ENCODE data around the gene YBEY.

The YBEY gene

DNA sequence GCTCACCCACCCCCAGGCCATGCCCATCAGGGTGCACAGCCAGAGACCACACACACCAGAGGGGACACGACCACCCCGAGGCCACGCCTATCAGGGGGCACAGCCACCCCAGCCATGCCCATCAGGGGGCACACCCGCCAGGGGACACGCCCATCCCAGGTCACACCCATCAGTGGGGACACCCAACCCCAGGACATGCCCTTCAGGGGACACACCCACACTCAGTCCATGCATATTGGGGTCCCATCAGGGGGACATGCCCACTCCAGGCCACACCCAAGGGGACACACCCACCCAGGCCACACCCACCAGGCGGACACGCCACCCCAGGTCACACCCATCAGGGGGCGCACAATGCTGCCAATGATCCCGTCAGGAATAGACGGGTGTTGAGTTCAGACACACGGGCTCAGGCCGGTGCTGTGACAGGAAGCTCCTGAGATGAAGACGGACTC, 21.4 kb upstream of the YBEY start:
- DNase-seq (ENCODE audit: low read depth) = no peak

DNA sequence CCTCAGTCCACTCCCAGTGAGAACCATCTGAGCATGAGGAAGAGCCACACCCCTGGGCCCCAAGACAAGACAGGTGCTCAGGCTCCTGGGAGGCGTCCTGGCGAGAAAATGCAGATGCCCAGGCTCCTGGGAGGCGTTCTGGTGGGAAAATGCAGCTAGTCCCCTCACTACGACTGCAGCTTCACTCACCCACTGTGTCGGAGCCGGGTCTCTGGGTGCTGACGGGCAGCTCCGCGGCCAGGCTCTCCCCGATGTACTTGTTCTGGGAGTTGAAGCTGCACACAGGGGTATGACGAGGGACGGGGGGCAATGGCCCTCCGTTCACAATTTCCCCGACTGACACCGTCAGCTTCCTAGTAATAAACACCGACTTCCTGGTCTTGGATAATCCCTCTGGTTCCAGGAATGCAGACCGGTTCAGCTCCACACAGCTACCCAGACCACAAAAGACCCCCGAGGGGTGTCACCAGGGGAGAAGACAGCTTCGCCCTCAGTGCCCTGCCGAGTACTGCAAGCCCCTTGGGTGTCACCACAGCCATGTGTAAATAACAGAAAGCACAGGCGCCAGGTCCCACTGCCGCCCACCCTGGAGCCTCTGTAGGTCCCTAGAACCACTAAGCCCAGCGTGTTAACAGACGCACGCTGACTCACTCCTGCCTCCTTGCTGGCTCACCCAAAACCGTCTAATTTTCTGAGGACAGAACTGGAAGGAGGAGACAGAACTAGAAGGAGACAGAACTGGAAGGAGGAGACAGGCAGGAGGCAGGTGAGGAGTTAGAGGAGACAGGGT, 20.2 kb upstream of the YBEY start:
- DNase-seq (ENCODE audit: low read depth) = no peak

DNA sequence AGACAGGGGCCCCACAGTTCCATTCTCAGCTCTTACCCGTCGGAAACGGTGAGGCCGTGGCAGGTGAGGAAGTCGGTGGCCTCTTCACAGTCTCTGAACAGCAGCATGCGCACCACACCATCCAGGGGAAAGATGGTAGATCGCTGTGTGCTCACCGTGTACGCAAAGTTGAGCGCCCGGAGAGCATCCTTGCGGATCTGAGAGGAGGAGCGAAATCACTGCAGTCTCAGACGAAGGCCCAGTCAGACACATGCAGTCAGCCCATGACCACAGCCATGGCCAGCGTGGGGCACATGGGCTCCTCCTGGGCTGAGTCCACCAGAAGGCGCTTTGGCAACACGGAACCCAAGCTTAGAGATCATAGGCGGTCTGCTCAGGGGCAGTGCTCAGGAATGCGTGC, 19.2 kb upstream of the YBEY start:
- no peak for DNase-seq (ENCODE audit: low read depth)

DNA sequence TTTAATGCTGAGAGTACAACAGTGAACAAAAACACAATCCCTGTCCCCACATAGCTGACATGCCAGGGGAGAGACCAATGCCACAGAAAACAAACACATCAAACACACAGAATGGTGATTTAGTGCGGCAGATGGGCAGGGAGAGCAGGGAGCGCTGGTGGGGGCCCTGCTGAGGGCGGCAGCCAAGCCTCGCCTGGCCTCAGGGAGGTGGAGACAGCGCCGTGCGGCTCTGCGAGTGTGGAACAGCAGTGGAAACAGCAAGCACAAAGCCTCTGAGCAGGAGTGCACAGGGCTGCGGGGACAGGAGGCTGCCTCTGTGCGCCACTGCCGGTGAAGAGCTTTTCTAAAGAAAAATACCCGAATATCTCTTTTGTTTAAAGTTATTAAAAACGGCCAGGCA, 17.8 kb upstream of the YBEY start:
- no peak for DNase-seq (ENCODE audit: low read depth)

GRCh38 chr21:46269466-46269865, 16.7 kb upstream of the YBEY start:
- no peak for DNase-seq (ENCODE audit: low read depth)

GRCh38 chr21:46273341-46273740, 12.8 kb upstream of the YBEY start:
- no peak for DNase-seq (ENCODE audit: low read depth)

DNA sequence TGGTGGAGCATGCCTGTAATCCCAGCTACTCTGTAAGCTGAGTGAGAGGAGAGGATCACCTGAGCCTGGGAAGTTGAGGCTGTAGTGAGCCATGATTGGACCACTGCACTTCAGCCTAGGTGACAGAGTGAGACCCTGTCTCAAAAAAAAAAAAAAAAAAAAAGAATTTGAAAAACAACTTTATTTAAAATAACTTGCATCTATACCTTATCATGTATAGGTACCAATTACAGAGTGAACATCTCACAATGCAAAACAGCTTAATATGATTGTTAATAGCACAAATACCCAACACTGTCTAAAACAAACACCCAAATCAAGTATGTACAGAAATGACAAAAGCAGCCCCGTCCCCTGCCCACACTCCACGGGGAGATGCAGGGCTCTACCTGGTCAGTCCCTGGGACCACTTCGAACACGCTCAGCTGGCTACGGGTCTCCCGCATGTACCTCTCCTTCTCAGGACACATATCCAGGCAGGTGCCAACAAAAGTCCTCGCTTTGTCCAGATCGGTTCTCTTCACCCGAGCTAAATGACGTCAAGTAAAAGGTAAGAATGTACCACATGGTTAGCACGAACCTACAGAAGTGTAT, 11.2 kb upstream of the YBEY start:
- no peak for DNase-seq (ENCODE audit: low read depth)

GRCh38 chr21:46284077-46284644, 2.0 kb upstream of the YBEY start:
- no peak for DNase-seq (ENCODE audit: low read depth)

DNA sequence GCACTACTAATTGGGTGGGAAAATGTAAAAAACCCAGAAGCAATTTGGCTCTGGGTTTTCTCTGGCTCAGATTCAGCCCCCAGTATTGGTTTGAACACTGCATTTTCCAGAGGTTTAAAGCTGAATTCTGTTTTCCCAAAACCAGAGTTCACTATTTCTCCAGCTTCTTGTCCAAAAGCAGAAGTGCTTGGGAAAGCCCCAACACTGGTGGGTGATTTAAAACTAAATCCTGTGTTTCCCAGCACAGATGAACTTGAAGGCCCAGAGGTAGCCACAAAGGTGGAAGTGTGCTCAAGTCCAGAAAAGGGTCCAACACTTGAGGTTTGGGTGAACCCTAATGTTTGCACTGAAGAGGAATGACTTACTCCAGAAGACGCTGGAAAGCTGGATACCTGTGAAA, 1.4 kb upstream of the YBEY start:
- no peak for DNase-seq (ENCODE audit: low read depth)

DNA sequence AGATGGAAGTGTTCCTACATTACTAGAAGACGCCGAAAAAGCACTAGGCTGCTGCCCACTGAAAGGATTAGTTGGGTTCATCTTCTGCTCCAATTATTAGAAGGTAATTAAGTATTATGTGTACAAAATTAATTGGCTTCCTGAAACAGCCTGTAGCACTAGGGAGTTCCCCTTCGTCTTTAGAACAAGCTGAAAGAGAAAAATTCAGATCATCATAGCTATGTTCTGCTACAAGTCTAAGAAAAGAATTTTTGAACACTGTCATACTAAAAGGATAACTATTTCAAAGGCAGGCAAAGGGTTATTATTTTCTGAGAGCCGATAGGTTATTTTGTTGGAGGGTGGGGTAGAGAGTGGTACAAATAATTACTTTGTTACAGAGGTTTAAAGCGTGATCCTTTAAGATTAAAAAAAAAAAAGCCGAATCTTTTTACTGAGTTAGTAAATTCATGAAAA, 908 bp upstream of the YBEY start, which contains the start of gene MCM3AP:
MCM3AP (minus strand) TSS at position 406 of the 456 bp plus-strand sequence; CDS start at position 81, 325 bp downstream.
- no peak for DNase-seq (ENCODE audit: low read depth)

DNA sequence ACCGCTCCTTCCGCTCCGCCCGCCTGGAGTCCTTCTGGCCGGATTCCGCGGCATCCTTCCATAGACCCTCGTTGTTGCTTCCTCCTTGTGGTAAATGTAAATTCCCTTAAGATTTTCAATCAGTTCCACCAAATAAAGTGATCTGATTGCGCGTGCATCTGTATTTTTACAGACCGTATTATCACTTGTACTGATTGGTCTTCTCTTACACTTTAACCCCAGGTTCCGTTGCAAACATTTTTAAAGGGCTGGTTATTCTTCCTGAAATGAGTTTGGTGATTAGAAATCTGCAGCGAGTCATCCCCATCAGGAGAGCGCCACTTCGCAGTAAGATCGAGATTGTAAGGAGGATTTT, 483 bp downstream of the YBEY start:
- DNase-seq (ENCODE audit: low read depth) = no peak

GRCh38 chr21:46287541-46287940, 1.4 kb downstream of the YBEY start:
- no peak for DNase-seq (ENCODE audit: low read depth)

DNA sequence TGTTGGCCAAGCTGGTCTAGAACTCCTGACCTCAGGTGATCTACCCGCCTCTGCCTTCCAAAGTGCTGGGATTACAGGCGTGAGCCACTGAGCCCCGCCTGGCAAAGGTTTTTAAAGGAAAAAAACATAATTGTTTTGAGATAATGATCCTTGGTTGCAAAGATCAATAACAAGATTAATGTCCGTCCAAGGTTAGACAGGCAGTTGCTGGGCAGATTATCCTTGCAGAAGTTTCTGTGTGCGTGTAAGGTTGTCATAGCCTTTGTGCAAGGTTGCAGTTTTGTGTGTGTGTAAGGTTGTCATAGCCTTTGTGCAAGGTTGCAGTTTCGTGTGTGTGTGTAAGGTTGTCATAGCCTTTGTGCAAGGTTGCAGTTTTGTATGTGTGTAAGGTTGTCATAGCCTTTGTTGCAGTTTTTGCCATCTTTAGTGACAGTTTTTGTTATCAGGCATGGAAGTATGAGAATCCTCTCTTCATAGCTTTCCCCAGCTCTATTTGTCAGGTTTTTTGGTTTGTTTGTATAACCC, 3.6 kb downstream of the YBEY start:
- DNase-seq (ENCODE audit: low read depth) = no peak

DNA sequence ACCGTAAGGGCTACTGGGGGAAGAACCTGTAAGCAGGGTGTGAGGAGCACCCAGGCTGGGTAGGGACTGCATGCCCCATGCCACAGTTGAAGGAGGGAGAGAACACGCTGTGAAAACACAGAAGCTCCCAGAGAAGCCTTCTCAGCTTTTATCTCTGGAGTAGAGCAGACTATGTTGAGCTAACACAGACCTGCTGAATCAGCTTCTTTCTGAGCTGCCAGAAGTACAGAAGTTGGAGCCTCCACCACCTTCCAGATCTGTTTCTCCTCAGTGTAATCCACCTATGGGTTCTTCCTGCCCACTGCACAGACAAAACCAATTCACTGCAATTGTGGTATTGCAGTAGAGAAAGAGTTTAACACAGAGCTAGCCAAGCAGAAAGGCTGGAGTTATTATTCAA, 5.4 kb downstream of the YBEY start:
- no peak for DNase-seq (ENCODE audit: low read depth)

DNA sequence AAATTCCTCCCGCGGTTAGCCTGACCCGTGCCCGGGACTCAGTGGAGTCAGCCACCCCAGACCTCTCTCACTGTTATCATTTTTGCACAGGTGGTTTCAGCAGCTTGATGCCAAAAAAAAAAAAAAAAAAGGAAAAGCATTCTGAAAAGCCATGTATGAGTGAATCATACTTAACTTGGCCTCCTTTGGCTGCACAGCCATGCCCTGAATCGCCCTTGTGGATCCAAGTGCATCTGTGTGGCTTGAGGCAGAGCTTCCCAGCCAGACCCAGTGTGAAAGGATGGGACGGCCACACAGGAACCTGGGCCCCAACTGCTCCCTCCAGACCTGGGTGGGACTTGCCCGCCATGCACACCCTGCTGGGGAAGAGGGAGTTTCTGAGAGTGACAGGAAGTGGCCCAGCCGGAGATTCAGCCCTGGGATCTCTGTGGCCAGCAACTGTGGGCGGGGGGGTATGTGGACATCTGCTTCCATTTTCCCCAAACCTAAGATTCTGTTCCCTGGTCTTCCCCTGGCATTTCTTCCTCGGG, 8.6 kb downstream of the YBEY start:
- DNase-seq (ENCODE audit: low read depth) = no peak

DNA sequence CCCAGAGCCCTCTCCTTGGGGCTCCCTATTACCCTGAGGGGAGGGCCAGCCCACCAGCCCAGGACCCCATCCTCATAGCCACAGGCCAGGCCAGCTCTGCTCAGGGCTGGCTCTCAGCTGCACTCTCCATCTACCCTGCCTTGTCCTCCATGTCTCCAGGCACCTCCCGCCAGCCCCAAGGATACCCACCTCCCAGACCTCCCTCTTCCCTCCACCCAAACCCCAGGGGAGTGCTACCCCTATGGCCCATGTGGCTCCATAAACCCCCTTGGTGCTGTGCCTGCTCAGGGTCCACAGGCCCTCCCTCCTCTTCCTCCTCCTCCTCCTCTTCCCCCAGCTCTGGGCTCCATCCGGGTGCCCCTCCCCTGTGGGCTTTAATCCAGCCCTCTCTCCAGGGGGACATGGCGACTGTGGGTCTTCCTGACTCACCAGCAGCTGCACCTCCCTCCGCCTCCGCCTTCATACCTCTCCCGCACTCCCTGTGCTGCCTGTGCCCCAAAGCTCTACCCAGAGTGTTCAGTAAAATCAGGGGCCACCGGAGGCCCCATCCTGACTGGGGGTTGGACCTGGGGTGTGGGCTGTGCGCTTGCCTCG, 9.1 kb downstream of the YBEY start:
- no peak for DNase-seq (ENCODE audit: low read depth)

DNA sequence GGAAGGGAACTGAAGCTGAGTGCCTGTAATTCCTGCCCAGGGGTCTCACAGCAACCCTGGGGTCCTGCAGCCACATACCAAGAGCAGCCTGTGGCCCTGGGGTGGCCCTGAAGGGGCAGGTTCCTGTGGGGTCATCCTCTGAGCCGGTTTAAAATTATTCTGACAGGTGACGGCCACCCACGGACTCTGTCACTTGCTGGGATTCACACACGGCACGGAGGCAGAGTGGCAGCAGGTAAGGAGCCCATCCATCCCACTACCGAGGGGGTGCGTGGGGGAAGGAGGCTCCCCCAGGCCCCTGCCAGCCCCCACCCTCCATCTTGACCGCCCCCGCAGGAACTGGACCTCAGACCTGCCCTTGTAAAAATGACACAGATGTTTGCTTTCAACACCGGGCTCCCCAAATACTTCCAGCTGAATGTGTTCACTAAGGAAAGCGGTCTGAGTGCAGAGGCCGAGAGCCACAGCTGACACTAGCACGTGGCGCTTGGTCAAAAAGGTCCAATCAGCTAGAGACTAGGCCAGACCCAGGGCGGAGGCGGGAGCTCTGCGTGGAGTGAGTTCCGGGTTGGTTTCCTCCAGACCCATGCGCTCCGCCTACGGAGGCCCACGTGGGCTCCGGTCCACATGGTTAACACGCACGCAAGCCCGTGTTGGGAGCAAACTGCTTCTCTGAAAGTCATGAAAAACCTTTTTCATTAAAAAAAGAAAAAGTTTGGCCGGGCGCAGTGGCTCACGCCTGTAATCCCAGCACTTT, 10.0 kb downstream of the YBEY start:
- peak; percentile 54 for DNase-seq (ENCODE audit: low read depth)

GRCh38 chr21:46297338-46298271, 11.5 kb downstream of the YBEY start:
- DNase-seq (ENCODE audit: low read depth) = no peak

DNA sequence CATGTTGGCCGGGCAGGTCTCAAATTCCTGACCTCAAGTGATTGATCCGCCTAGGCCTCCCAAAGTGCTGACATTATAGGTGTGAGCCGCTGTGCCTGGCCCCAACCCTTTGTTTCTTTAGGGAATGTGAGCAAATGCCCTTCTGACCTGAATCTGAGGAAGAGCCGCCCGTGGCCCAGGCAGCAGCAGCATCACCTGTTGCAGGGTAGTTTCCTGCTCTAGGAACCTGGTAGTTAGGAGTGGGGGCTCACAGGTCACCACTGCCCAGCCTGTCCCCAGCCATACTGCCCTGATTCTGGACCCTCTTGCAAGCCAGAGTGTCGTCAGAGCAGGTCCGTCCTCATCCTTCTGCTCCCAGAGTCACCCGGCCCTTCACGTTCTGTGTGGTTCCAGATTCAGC, 13.0 kb downstream of the YBEY start:
- no peak for DNase-seq (ENCODE audit: low read depth)

GRCh38 chr21:46301759-46302158, 15.6 kb downstream of the YBEY start:
- DNase-seq (ENCODE audit: low read depth) = no peak

DNA sequence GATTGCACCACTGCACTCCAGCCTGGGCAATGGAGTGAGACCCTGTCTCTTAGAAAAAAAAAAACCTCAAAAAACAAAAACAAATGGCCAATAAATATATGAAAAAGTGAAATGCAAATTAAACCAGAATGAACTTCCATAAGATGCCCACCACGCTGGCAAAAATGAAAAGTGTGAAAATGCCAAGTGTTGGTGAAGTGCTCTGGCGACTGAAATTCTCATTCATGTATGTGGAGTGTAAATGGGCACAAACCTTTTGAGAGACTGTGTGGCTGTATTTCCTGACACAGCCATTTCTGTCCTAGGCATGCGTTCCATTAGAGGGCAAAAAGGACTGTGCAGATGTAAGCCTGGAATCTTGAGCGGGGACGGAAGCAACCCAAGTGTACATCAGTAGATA, 18.3 kb downstream of the YBEY start:
- DNase-seq (ENCODE audit: low read depth) = no peak

Data from activated T-cell treated with anti-CD3 and anti-CD28 coated beads for 48 hours (primary cell).